Psoas muscle (tissue), 8 donors: Measurements from ENCODE around the gene NPHS1. TPM values are rescaled to one million over a fixed set of nuclear protein-coding genes. Genes with fewer than 3 reads are reported as not detected.
A peak's percentile ranks its signal among the peaks of the same experiment; 100 is the strongest.

Experiments
- ATAC-seq, 4 donors: fragments of 200-7000 bp; cut with Tn5 transposase; one replicate each; pipeline ENCODE4 v1.9.1; 2020; ENCODE audit warnings: moderate library complexity in 3 of 4, mild to moderate bottlenecking in 2 of 4
- DNase-seq, 2 donors: peaks; one replicate each; pipeline ENCODE4 v3.0.0-alpha.2; 2020
- H3K27ac ChIP-seq: fragments of 200-600 bp; one replicate; pipeline ENCODE4 v1.8.0; 2022
- H3K27me3 ChIP-seq, 3 donors: fragments of 200-600 bp in 1 of 3; one replicate each; pipeline versions ENCODE4 v1.6.1 to v1.8.0; 2013 to 2022; ENCODE audit warnings: low read length in 2 of 3, mild to moderate bottlenecking in 2 of 3, moderate library complexity in 1 of 3; ENCODE audit not compliant: insufficient read depth in 3 of 3
- H3K36me3 ChIP-seq, 2 donors: fragments of 200-600 bp in 1 of 2; one replicate each; pipeline versions ENCODE4 v1.6.1 to v1.8.0; 2013 to 2022; ENCODE audit warnings: low read depth in 1 of 2, mild to moderate bottlenecking in 1 of 2, moderate library complexity in 1 of 2; ENCODE audit not compliant: insufficient read depth in 1 of 2
- H3K4me1 ChIP-seq: fragments of 200-600 bp; one replicate; pipeline ENCODE4 v1.8.0; 2022
- H3K4me3 ChIP-seq: fragments of 200-600 bp; one replicate; pipeline ENCODE4 v1.8.0; 2022; ENCODE audit warnings: mild to moderate bottlenecking
- H3K9me3 ChIP-seq: fragments of 200-600 bp; one replicate; pipeline ENCODE4 v1.8.0; 2022
- CTCF ChIP-seq: fragments of 200-600 bp; IDR thresholded peaks from one replicate; pipeline ENCODE4 v1.8.0; 2022; ENCODE audit warnings: antibody characterized with exemption
- whole genome bisulfite sequencing, 3 donors: extraction: QIAGEN DNeasy Blood & Tissue Kit; methylation state at CpG; one replicate each; pipeline versions ENCODE4 v1.1.6 to v1.1.7; 2013; 5-methylcytosine and 5-hydroxymethylcytosine counted together
- intact Hi-C, 2 donors: fragments of 100-400 bp; cut with DNase I; formaldehyde crosslinking; loops; one replicate each; pipeline versions ENCODE4 v1.11.0 to v1.14.2; 2022
- polyA plus RNA-seq, 3 donors: library from polyadenylated mRNA; stranded (reverse); fragments of 200-250 nt; gene quantifications; one replicate each; pipeline ENCODE4 v1.2.3, GENCODE V29; 2013
- total RNA-seq, 4 donors: library from RNA; stranded (reverse); fragmentation: NEBNext Ultra II Directional in 2 of 4; extraction: Animal tissue kit (Norgen Biotek cat#: 25700) in 2 of 4; gene quantifications; one replicate each; pipeline versions ENCODE4 v1.2.1 to v1.2.4, GENCODE V29; 2021 to 2023
- donor health status: healthy with polysubstance abuse.
- donor health status: DM: no; HTN: no; CAD: no; lungs with moderate emphysema.
- donor health status: Bipolar disorder and iron deficiency.
- donor health status: healthy.
- donor health status: DM: yes; HTN: yes; CAD: no.
- donor health status: DM: no; HTN: no; CAD: no.
- donor health status: DM: no; HTN: no; CAD: no.
- donor health status: DM: yes; HTN: yes; CAD: no.

Gene NPHS1
- total and polyA plus RNA-seq, 7 donors, result not detected

- Histone ChIP-seq H3K4me1 (peaks cover 7% of the 10 kb centered on the region), H3K27me3 (no peaks in the 10 kb centered on the region), H3K36me3 (peaks cover 0 to 39% of the 10 kb centered on the region in 2 donors), H3K4me3 (no peak overlapping the region), H3K27ac (no peak overlapping the region), H3K9me3 (no peaks in the 10 kb centered on the region)
- no peak for ATAC-seq
- no peak for DNase-seq
- WGBS, 3 donors, result 76 to 93% (median 87%) methylated on average over 7 of the region's 7 CpGs
- TF ChIP-seq CTCF, result no peak
- intact Hi-C loops, result no loop called here
Observed at GRCh38 chr19:35777961-35778360, 74.3 kb downstream of the NPHS1 start.

GRCh38 chr19:35777086-35777841 lies 75.0 kb downstream of the NPHS1 start:
- H3K27ac ChIP-seq, result no peak overlapping the region
- no peak for DNase-seq
- no peaks in the 10 kb centered on the region for H3K9me3 ChIP-seq
- no peak for ATAC-seq
- TF ChIP-seq CTCF, result no peak
- H3K36me3 ChIP-seq, result peaks cover 0 to 32% of the 10 kb centered on the region in 2 donors
- peaks cover 7% of the 10 kb centered on the region for H3K4me1 ChIP-seq
- H3K4me3 ChIP-seq, result no peak overlapping the region
- WGBS, 3 donors, result 64 to 72% (median 69%) methylated on average over 16 to 19 of the region's 19 CpGs
- no peaks in the 10 kb centered on the region for H3K27me3 ChIP-seq
- intact Hi-C loops, result no loop called here

- Histone ChIP-seq H3K9me3 (no peaks in the 10 kb centered on the region), H3K27me3 (no peaks in the 10 kb centered on the region), H3K36me3 (peaks cover 0 to 27% of the 10 kb centered on the region in 2 donors), H3K4me3 (peak overlapping the region; percentile 95), H3K4me1 (peaks cover 7% of the 10 kb centered on the region), H3K27ac (no peak overlapping the region)
- WGBS, 3 donors, result 54 to 59% (median 56%) methylated on average over 13 of the region's 13 CpGs
- intact Hi-C loops, result no loop called here
- no peak for ATAC-seq
- no peak for DNase-seq
- no peak for TF ChIP-seq CTCF
Observed at GRCh38 chr19:35776102-35776788, 76.1 kb downstream of the NPHS1 start.

Other genes starting within 250 kb of the NPHS1 start
- 1 to 10 TPM; 2.5 to 6.1 (median 4.8) TPM for gene HAUS5, start 239.8 kb downstream of the NPHS1 start, total RNA-seq
- gene HAUS5, start 239.8 kb downstream of the NPHS1 start, polyA plus RNA-seq, result 1 to 10 TPM; 3.3 to 3.9 (median 3.6) TPM
- gene RBM42, start 223.5 kb downstream of the NPHS1 start, total RNA-seq, result 10 to 100 TPM; 50.1 to 68.1 (median 59.1) TPM
- 10 to 100 TPM; 53.2 to 69.1 (median 61.1) TPM for gene RBM42, start 223.5 kb downstream of the NPHS1 start, polyA plus RNA-seq
- not detected for gene ETV2, start 210.8 kb downstream of the NPHS1 start, total RNA-seq
- gene ETV2, start 210.8 kb downstream of the NPHS1 start, polyA plus RNA-seq, result under 1 TPM; 0.19 to 0.23 (median 0.20) TPM
- 100 to 1,000 TPM; 631 to 878 (median 757) TPM for gene COX6B1, start 204.2 kb downstream of the NPHS1 start, total RNA-seq
- gene COX6B1, start 204.2 kb downstream of the NPHS1 start, polyA plus RNA-seq, result 1,000 to 10,000 TPM in 2 of 3 donors, 100 to 1,000 TPM in 1; 912 to 1,724 (median 1,459) TPM
- gene UPK1A, start 186.0 kb downstream of the NPHS1 start, total RNA-seq, result not detected
- gene UPK1A, start 186.0 kb downstream of the NPHS1 start, polyA plus RNA-seq, result under 1 TPM; 0.17 to 0.31 (median 0.24) TPM
- gene ZBTB32, start 147.9 kb downstream of the NPHS1 start, total RNA-seq, result not detected
- gene ZBTB32, start 147.9 kb downstream of the NPHS1 start, polyA plus RNA-seq, result under 1 TPM in 2 of 3 donors, not detected in 1; 0.08 to 0.10 TPM
- gene KMT2B, start 134.5 kb downstream of the NPHS1 start, total RNA-seq, result 10 to 100 TPM; 18.0 to 29.0 (median 23.4) TPM
- 10 to 100 TPM; 13.4 to 20.0 (median 19.2) TPM for gene KMT2B, start 134.5 kb downstream of the NPHS1 start, polyA plus RNA-seq
- gene IGFLR1, start 110.1 kb downstream of the NPHS1 start, total RNA-seq, result 10 to 100 TPM in 1 of 4 donors, 1 to 10 TPM in 3; 2.0 to 12.4 (median 2.4) TPM
- 10 to 100 TPM in 1 of 3 donors, 1 to 10 TPM in 2; 5.8 to 11.9 (median 9.9) TPM for gene IGFLR1, start 110.1 kb downstream of the NPHS1 start, polyA plus RNA-seq
- 10 to 100 TPM; 13.3 to 28.7 (median 19.6) TPM for gene U2AF1L4, start 107.1 kb downstream of the NPHS1 start, total RNA-seq
- 10 to 100 TPM; 12.3 to 26.6 (median 13.6) TPM for gene U2AF1L4, start 107.1 kb downstream of the NPHS1 start, polyA plus RNA-seq
- 10 to 100 TPM; 34.7 to 41.0 (median 36.7) TPM for gene PSENEN, start 106.9 kb downstream of the NPHS1 start, total RNA-seq
- gene PSENEN, start 106.9 kb downstream of the NPHS1 start, polyA plus RNA-seq, result 100 to 1,000 TPM in 1 of 3 donors, 10 to 100 TPM in 2; 61.6 to 116 (median 67.7) TPM
- 10 to 100 TPM in 1 of 4 donors, 1 to 10 TPM in 3; 3.1 to 14.5 (median 7.9) TPM for gene LIN37, start 103.9 kb downstream of the NPHS1 start, total RNA-seq
- gene LIN37, start 103.9 kb downstream of the NPHS1 start, polyA plus RNA-seq, result 10 to 100 TPM; 17.8 to 26.8 (median 23.1) TPM
- gene HSPB6, start 95.5 kb downstream of the NPHS1 start, total RNA-seq, result 1,000 to 10,000 TPM in 1 of 4 donors, 100 to 1,000 TPM in 3; 656 to 1,308 (median 674) TPM
- gene HSPB6, start 95.5 kb downstream of the NPHS1 start, polyA plus RNA-seq, result 100 to 1,000 TPM; 303 to 719 (median 476) TPM
- gene PROSER3, start 94.3 kb downstream of the NPHS1 start, total RNA-seq, result 10 to 100 TPM in 1 of 4 donors, 1 to 10 TPM in 3; 4.2 to 16.2 (median 9.0) TPM
- gene PROSER3, start 94.3 kb downstream of the NPHS1 start, polyA plus RNA-seq, result 10 to 100 TPM in 1 of 3 donors, 1 to 10 TPM in 2; 4.6 to 14.2 (median 5.3) TPM
- gene ARHGAP33, start 76.9 kb downstream of the NPHS1 start, total RNA-seq, result 1 to 10 TPM in 3 of 4 donors, under 1 TPM in 1; 0.68 to 4.0 (median 2.2) TPM
- 1 to 10 TPM in 2 of 3 donors, under 1 TPM in 1; 0.96 to 1.4 (median 1.3) TPM for gene ARHGAP33, start 76.9 kb downstream of the NPHS1 start, polyA plus RNA-seq
- not detected for gene PRODH2, start 39.7 kb downstream of the NPHS1 start, total RNA-seq
- not detected for gene PRODH2, start 39.7 kb downstream of the NPHS1 start, polyA plus RNA-seq
- not detected for gene KIRREL2, start 4.4 kb upstream of the NPHS1 start, total RNA-seq
- gene KIRREL2, start 4.4 kb upstream of the NPHS1 start, polyA plus RNA-seq, result not detected
- gene APLP1, start 16.1 kb upstream of the NPHS1 start, total RNA-seq, result 1 to 10 TPM in 1 of 4 donors, under 1 TPM in 3; 0.48 to 4.1 (median 0.78) TPM
- 1 to 10 TPM in 1 of 3 donors, under 1 TPM in 2; 0.48 to 2.2 (median 1.00) TPM for gene APLP1, start 16.1 kb upstream of the NPHS1 start, polyA plus RNA-seq
- 1 to 10 TPM in 3 of 4 donors, under 1 TPM in 1; 0.90 to 2.2 (median 1.5) TPM for gene NFKBID, start 48.0 kb upstream of the NPHS1 start, total RNA-seq
- gene NFKBID, start 48.0 kb upstream of the NPHS1 start, polyA plus RNA-seq, result 1 to 10 TPM in 2 of 3 donors, under 1 TPM in 1; 0.75 to 1.6 (median 1.2) TPM
- gene HCST, start 50.0 kb upstream of the NPHS1 start, total RNA-seq, result 1 to 10 TPM; 1.7 to 4.7 (median 3.1) TPM
- gene HCST, start 50.0 kb upstream of the NPHS1 start, polyA plus RNA-seq, result 1 to 10 TPM; 1.1 to 4.2 (median 3.5) TPM
- gene TYROBP, start 55.8 kb upstream of the NPHS1 start, total RNA-seq, result 10 to 100 TPM in 3 of 4 donors, 1 to 10 TPM in 1; 9.4 to 22.1 (median 14.2) TPM
- 10 to 100 TPM in 2 of 3 donors, 1 to 10 TPM in 1; 7.8 to 19.1 (median 10.6) TPM for gene TYROBP, start 55.8 kb upstream of the NPHS1 start, polyA plus RNA-seq
- gene LRFN3, start 83.9 kb upstream of the NPHS1 start, total RNA-seq, result 10 to 100 TPM in 2 of 4 donors, 1 to 10 TPM in 2; 7.2 to 11.2 (median 10.0) TPM
- gene LRFN3, start 83.9 kb upstream of the NPHS1 start, polyA plus RNA-seq, result 10 to 100 TPM in 2 of 3 donors, 1 to 10 TPM in 1; 8.6 to 25.6 (median 11.3) TPM
- gene SDHAF1, start 142.7 kb upstream of the NPHS1 start, total RNA-seq, result 10 to 100 TPM in 2 of 4 donors, 1 to 10 TPM in 2; 7.2 to 17.3 (median 12.2) TPM
- 10 to 100 TPM; 12.7 to 33.3 (median 19.7) TPM for gene SDHAF1, start 142.7 kb upstream of the NPHS1 start, polyA plus RNA-seq
- gene SYNE4, start 156.3 kb upstream of the NPHS1 start, total RNA-seq, result under 1 TPM in 2 of 4 donors, not detected in 2; 0.23 to 0.24 TPM
- under 1 TPM in 2 of 3 donors, not detected in 1; 0.21 to 0.25 TPM for gene SYNE4, start 156.3 kb upstream of the NPHS1 start, polyA plus RNA-seq
- gene ALKBH6, start 161.7 kb upstream of the NPHS1 start, total RNA-seq, result 10 to 100 TPM in 3 of 4 donors, 1 to 10 TPM in 1; 7.1 to 12.6 (median 10.6) TPM
- gene ALKBH6, start 161.7 kb upstream of the NPHS1 start, polyA plus RNA-seq, result 10 to 100 TPM in 2 of 3 donors, 1 to 10 TPM in 1; 9.5 to 22.3 (median 13.3) TPM
- gene CLIP3, start 180.4 kb upstream of the NPHS1 start, total RNA-seq, result 1 to 10 TPM; 1.2 to 3.9 (median 1.6) TPM
- 1 to 10 TPM in 1 of 3 donors, under 1 TPM in 2; 0.51 to 1.0 (median 0.66) TPM for gene CLIP3, start 180.4 kb upstream of the NPHS1 start, polyA plus RNA-seq
- 1 to 10 TPM; 1.9 to 7.0 (median 2.9) TPM for gene THAP8, start 201.8 kb upstream of the NPHS1 start, total RNA-seq
- gene THAP8, start 201.8 kb upstream of the NPHS1 start, polyA plus RNA-seq, result 1 to 10 TPM; 3.6 to 9.6 (median 6.5) TPM
- gene WDR62, start 202.4 kb upstream of the NPHS1 start, total RNA-seq, result 1 to 10 TPM in 3 of 4 donors, under 1 TPM in 1; 0.81 to 3.8 (median 2.8) TPM
- 1 to 10 TPM; 2.3 to 7.2 (median 2.6) TPM for gene WDR62, start 202.4 kb upstream of the NPHS1 start, polyA plus RNA-seq